Tibial artery (tissue), 4 donors: ENCODE data around the gene PCDH15.

Source experiments
- DNase-seq, 2 donors: peaks; one replicate each; pipeline ENCODE4 v3.0.0-alpha.2; 2019
- H3K27ac ChIP-seq, 2 donors: fragments of 200-600 bp; sonication (generic) in 1 of 2; 1 replicate in 1 of 2; 2 replicates in 1 of 2; pipeline ENCODE4 v1.5.1; 2018 to 2019; ENCODE audit warnings: mild to moderate bottlenecking in 1 of 2
- H3K27me3 ChIP-seq, 2 donors: fragments of 200-600 bp; sonication (generic) in 1 of 2; one replicate each; pipeline versions ENCODE4 v1.5.1 to v1.6.0; 2016 to 2019
- H3K36me3 ChIP-seq, 3 donors: fragments of 200-600 bp; sonication (generic) in 2 of 3; one replicate each; pipeline ENCODE4 v1.5.1; 2016 to 2019; ENCODE audit warnings: mild to moderate bottlenecking in 2 of 3
- H3K4me1 ChIP-seq, 4 donors: fragments of 200-600 bp; sonication (generic) in 2 of 4; 1 replicate in 3 of 4; 2 replicates in 1 of 4; pipeline ENCODE4 v1.5.1; 2016 to 2019
- H3K4me3 ChIP-seq, 2 donors: fragments of 200-600 bp; sonication (generic) in 1 of 2; 1 replicate in 1 of 2; 2 replicates in 1 of 2; pipeline ENCODE4 v1.5.1; 2018 to 2019; ENCODE audit warnings: mild to moderate bottlenecking in 2 of 2
- H3K9me3 ChIP-seq, 3 donors: fragments of 200-600 bp; sonication (generic) in 1 of 3; one replicate each; pipeline ENCODE4 v1.5.1; 2016 to 2019
- intact Hi-C: fragments of 100-400 bp; cut with DNase I; formaldehyde crosslinking; loops from one replicate; pipeline ENCODE4 v1.15.0; 2023; ENCODE audit warnings: low total_unique reads
- TF ChIP-seq, protein P1 (sequence below), 2 experiments: fragments of 200-600 bp in 1 of 2; fragments of 450-650 bp in 1 of 2; IDR thresholded peaks; one replicate each; pipeline ENCODE4 v1.5.1; 2017 to 2019; ENCODE audit warnings: antibody characterized with exemption in 2 of 2, mild to moderate bottlenecking in 1 of 2, moderate library complexity in 1 of 2

Gene PCDH15

DNA sequence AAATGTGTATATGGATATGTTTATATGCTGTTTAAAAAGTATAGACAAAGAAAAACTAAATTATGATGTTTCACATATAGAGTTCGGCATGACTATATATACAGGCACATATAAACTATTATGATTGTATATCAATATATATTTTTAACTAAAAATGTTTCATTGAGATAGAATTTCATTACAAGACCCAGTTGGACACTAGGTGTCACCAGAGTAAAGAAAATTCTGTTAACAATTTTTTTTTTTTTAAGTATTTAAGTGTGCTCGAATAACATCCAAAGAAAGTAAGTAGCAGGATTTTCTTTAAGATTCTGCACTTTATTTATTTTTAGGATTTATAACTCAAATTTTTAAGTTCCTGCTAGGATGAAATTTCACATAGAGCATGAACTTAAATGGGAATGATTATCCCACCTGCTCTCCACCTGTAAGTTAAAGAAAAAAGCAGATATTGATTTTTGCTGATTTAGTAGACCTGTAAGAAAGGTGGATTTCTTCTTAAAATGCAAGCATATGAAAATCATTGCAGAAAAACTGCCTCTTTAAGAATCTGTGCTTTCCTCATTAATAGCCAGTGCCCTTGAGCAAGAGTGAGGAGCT is 961.5 kb downstream of the PCDH15 start:
- TF ChIP-seq, protein P1, sequence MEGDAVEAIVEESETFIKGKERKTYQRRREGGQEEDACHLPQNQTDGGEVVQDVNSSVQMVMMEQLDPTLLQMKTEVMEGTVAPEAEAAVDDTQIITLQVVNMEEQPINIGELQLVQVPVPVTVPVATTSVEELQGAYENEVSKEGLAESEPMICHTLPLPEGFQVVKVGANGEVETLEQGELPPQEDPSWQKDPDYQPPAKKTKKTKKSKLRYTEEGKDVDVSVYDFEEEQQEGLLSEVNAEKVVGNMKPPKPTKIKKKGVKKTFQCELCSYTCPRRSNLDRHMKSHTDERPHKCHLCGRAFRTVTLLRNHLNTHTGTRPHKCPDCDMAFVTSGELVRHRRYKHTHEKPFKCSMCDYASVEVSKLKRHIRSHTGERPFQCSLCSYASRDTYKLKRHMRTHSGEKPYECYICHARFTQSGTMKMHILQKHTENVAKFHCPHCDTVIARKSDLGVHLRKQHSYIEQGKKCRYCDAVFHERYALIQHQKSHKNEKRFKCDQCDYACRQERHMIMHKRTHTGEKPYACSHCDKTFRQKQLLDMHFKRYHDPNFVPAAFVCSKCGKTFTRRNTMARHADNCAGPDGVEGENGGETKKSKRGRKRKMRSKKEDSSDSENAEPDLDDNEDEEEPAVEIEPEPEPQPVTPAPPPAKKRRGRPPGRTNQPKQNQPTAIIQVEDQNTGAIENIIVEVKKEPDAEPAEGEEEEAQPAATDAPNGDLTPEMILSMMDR (IDR thresholded peaks at IDR 0.05), result peak in 1 of 2 experiments; percentile 9
- Histone ChIP-seq H3K27me3 (no peaks in the 10 kb centered on the region), H3K9me3 (no peaks in the 10 kb centered on the region), H3K4me3 (no peak overlapping the region), H3K4me1 (no peaks in the 10 kb centered on the region), H3K27ac (no peak overlapping the region), H3K36me3 (no peaks in the 10 kb centered on the region)
- intact Hi-C loops, result no loop called here
- no peak for DNase-seq

DNA sequence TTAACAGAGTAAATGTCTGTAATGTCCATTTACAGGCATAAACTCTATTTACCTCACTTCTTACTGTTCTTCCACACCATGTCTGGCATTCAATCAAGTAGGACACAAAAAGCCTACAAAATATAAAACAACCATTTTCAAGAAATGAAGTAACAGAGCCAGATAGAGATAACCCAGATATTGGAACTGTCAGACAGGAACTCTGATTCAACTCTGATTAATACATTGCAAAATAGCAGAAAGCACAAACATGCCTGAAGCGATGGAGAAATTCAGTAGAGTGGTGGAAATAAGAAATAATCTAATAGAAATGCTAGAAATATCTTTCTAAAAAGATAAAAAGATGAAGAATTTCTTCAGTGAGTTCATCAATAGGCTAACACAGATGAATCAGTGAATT is 964.4 kb downstream of the PCDH15 start:
- Histone ChIP-seq H3K27me3 (no peaks in the 10 kb centered on the region), H3K4me3 (no peak overlapping the region), H3K9me3 (no peaks in the 10 kb centered on the region), H3K36me3 (no peaks in the 10 kb centered on the region), H3K27ac (no peak overlapping the region), H3K4me1 (no peaks in the 10 kb centered on the region)
- TF ChIP-seq, protein P1 (IDR thresholded peaks at IDR 0.05), result no peak
- no peak for DNase-seq
- intact Hi-C loops, result no loop called here

DNA sequence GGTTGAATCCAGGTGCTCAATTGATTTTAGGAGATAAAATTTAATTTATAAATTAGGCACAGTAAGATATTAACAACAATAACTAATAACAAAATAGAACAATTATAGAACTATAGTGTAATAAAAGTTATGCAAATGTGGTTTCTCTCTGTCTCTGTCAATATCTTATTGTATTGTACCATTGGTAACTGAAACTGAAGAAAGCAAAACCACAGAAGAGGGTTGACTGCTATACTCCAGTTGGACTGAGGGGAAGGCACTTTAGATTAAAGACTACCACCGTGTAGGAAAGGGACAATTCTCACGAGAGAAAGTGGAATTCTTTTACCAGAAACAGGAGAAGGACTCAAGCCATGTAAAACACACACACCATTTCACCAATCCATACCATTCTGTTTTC is 967.1 kb downstream of the PCDH15 start:
- Histone ChIP-seq H3K27me3 (no peaks in the 10 kb centered on the region), H3K9me3 (no peaks in the 10 kb centered on the region), H3K36me3 (no peaks in the 10 kb centered on the region), H3K4me1 (no peaks in the 10 kb centered on the region), H3K27ac (no peak overlapping the region), H3K4me3 (no peak overlapping the region)
- intact Hi-C loops, result no loop called here
- DNase-seq, result no peak
- TF ChIP-seq, protein P1 (IDR thresholded peaks at IDR 0.05), result no peak

DNA sequence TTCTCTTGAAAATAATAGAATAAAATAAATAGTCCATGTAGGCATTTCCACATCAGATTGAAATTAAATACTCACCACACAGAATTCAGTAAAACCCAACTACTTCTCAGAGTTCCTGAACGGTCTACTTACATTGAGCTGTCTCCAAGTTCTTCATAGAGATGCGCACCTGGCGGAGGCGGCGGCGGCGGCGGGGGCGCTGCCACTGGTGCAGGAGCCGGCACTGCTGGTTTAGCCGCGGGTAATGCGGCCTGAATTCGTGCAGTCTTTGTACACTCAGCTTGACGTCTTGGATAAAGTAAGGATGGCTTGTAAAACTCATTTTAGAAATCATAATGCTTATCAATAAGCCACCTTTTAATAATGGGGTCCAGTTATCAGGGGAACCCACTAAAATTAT is 973.8 kb downstream of the PCDH15 start:
- DNase-seq, result no peak

DNA sequence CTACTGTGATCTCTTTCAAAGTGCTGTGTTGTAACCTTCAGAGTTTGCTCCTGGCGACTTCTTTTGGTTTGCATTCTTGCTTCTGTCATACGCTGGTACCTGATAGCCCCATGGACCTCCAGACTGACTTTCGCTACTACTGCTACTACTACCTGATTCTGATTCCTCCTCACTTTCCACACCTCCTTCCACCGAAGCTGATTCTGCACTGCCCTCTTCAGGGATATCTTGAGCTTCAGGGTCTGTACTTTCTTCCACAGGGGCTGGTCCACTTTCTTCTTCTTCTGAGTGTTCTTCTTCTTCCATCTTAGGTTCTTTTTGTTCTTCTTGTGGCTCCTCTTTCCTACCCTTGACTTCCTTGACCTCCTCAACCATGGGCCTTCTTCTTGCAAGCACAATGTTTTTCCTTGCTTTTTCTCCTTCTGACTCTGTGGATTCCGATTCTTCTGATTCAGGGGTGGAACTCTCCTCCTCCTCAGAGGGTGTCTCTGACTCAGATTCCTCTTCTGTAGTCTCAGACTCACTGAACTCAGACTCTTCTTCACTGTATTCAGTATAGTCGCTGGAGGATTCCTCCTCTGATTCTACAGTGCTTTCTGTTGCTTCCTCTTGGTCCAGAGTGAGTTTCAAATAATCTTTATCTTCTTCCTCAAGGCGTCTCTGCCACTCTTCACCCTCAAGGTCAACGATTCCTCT is 992.2 kb downstream of the PCDH15 start:
- TF ChIP-seq, protein P1 (IDR thresholded peaks at IDR 0.05), result no peak
- intact Hi-C loops, result no loop called here
- H3K9me3 ChIP-seq, result no peaks in the 10 kb centered on the region

More for the DNA sequence above, 973.8 kb downstream of the PCDH15 start:
- Histone ChIP-seq H3K4me1 (no peaks in the 10 kb centered on the region), H3K36me3 (no peaks in the 10 kb centered on the region), H3K4me3 (no peak overlapping the region), H3K9me3 (no peaks in the 10 kb centered on the region), H3K27ac (no peak overlapping the region), H3K27me3 (no peaks in the 10 kb centered on the region)
- intact Hi-C loops, result no loop called here
- TF ChIP-seq, protein P1 (IDR thresholded peaks at IDR 0.05), result no peak

More for the DNA sequence above, 992.2 kb downstream of the PCDH15 start:
- Histone ChIP-seq H3K36me3 (no peaks in the 10 kb centered on the region), H3K27ac (no peak overlapping the region), H3K4me3 (no peak overlapping the region), H3K4me1 (no peaks in the 10 kb centered on the region), H3K27me3 (no peaks in the 10 kb centered on the region)
- no peak for DNase-seq
